HCT116 (cell line): ENCODE data around the gene HSPA12A. TPM values are rescaled to one million over a fixed set of nuclear protein-coding genes. Genes with fewer than 3 reads are reported as not detected.

Experiments
- ATAC-seq: fragments of 200-7000 bp; cut with Tn5 transposase; 2 replicates; pipeline ENCODE4 v1.9.1; 2020; ENCODE audit warnings: mild to moderate bottlenecking, moderate library complexity
- BruUV-seq: library from RNA; stranded (reverse); fragments of 400-500 nt; replicated peaks from 2 replicates; lab custom pipeline; 2021; lab: Mats Ljungman, UMichigan
- CTCF ChIA-PET: fragments of 300-600 bp; sonication (Branson Sonifier 250); formaldehyde crosslinking; loops from one replicate; lab custom pipeline; 2021; ENCODE audit warnings: antibody characterized with exemption; lab: Charles Lee
- POLR2A ChIA-PET: fragments of 300-600, 350-600 bp; sonication (Branson Sonifier 250); formaldehyde crosslinking; loops from one replicate; lab custom pipeline; 2021; ENCODE audit warnings: antibody characterized with exemption; lab: Charles Lee
- RAD21 ChIA-PET, 2 experiments: fragments of 300-600 bp; sonication (Branson Sonifier 250); formaldehyde crosslinking; loops; one replicate each; lab custom pipeline; 2023; ENCODE audit warnings: low total read pairs in 2 of 2; ENCODE audit not compliant: uncharacterized antibody in 2 of 2, unreplicated experiment in 2 of 2, low non-redundant PET in 1 of 2; lab: Charles Lee
- DNase-seq: peaks from one replicate; pipeline ENCODE4 v3.0.0-alpha.2; 2010; ENCODE audit warnings: low read depth, low spot score
- H2AFZ ChIP-seq: fragments of 200-600 bp; shearing (Covaris generic), sonication (generic); 2 replicates; pipeline ENCODE4 v1.6.1; 2017; ENCODE audit warnings: low read depth, mixed run types, mixed read lengths, antibody characterized with exemption, low read length; ENCODE audit not compliant: poor library complexity, severe bottlenecking
- H3K27ac ChIP-seq: 2 replicates; pipeline ENCODE4 v1.5.1; 2012; ENCODE audit warnings: low read depth, low read length
- H3K27me3 ChIP-seq: fragments of 200-600 bp; sonication (generic); 2 replicates; pipeline ENCODE4 v1.6.1; 2016; ENCODE audit warnings: mixed run types, low read length, mixed read lengths; ENCODE audit not compliant: insufficient read depth
- H3K36me3 ChIP-seq, 2 experiments: fragments of 200-500 bp in 1 of 2; fragments of 200-600 bp in 1 of 2; sonication (Bioruptor generic) in 1 of 2; sonication (generic) in 1 of 2; 2 replicates each; pipeline versions ENCODE4 v1.5.1 to v1.6.1; 2014 to 2016; ENCODE audit warnings: low read length in 2 of 2, inconsistent platforms in 1 of 2, mixed read lengths in 1 of 2, mixed run types in 1 of 2; ENCODE audit not compliant: insufficient read depth in 2 of 2, control insufficient read depth in 1 of 2
- H3K4me1 ChIP-seq, 2 experiments: fragments of 200-600 bp in 1 of 2; sonication (generic) in 1 of 2; 2 replicates each; pipeline versions ENCODE4 v1.5.1 to v1.6.1; 2012 to 2017; ENCODE audit warnings: low read length in 2 of 2, inconsistent platforms in 1 of 2, mild to moderate bottlenecking in 1 of 2, mixed read lengths in 1 of 2, mixed run types in 1 of 2, moderate library complexity in 1 of 2; ENCODE audit not compliant: insufficient read depth in 2 of 2, control insufficient read depth in 1 of 2
- H3K4me2 ChIP-seq: fragments of 200-600 bp; sonication (generic); 2 replicates; pipeline ENCODE4 v1.6.1; 2017; ENCODE audit warnings: mixed run types, low read length, mixed read lengths
- H3K4me3 ChIP-seq, 2 experiments: fragments of 200-600 bp in 1 of 2; sonication (generic) in 1 of 2; replicated peaks in 1 of 2; 2 replicates each; pipeline ENCODE4 v1.5.1; 2011 to 2016; ENCODE audit warnings: low read length in 2 of 2, control low read depth in 1 of 2, low read depth in 1 of 2, mild to moderate bottlenecking in 1 of 2, mixed read lengths in 1 of 2, mixed run types in 1 of 2
- H3K79me2 ChIP-seq: fragments of 200-600 bp; sonication (generic); 2 replicates; pipeline ENCODE4 v1.6.1; 2017; ENCODE audit warnings: mild to moderate bottlenecking, mixed run types, low read length, moderate library complexity, mixed read lengths; ENCODE audit not compliant: insufficient read depth
- H3K9ac ChIP-seq: fragments of 200-600 bp; sonication (generic); 2 replicates; pipeline ENCODE4 v1.6.1; 2016; ENCODE audit warnings: low read length, mixed read lengths
- H3K9me2 ChIP-seq: fragments of 200-600 bp; sonication (generic), shearing (Covaris generic); 2 replicates; pipeline ENCODE4 v1.6.1; 2017; ENCODE audit warnings: mixed run types, mild to moderate bottlenecking, moderate library complexity; ENCODE audit not compliant: insufficient read depth
- H3K9me3 ChIP-seq, 2 experiments: fragments of 200-500 bp in 1 of 2; fragments of 200-600 bp in 1 of 2; sonication (Bioruptor generic) in 1 of 2; sonication (generic) in 1 of 2; 2 replicates each; pipeline ENCODE4 v1.6.1; 2014 to 2017; ENCODE audit warnings: low read length in 2 of 2, mixed read lengths in 2 of 2, inconsistent platforms in 1 of 2, low read depth in 1 of 2, mild to moderate bottlenecking in 1 of 2, mixed run types in 1 of 2, moderate library complexity in 1 of 2; ENCODE audit not compliant: control insufficient read depth in 1 of 2, insufficient read depth in 1 of 2
- H4K20me1 ChIP-seq: fragments of 200-600 bp; sonication (generic), shearing (Covaris generic); 2 replicates; pipeline ENCODE4 v1.6.1; 2017; ENCODE audit warnings: mixed run types, mild to moderate bottlenecking, moderate library complexity; ENCODE audit not compliant: insufficient read depth
- RAD21 ChIP-seq: IDR thresholded peaks from 2 replicates; pipeline ENCODE4 v1.6.1; 2012; ENCODE audit warnings: low read depth, mild to moderate bottlenecking
- TCF7L2 ChIP-seq: IDR thresholded peaks from 2 replicates; pipeline ENCODE4 v1.7.0; 2011; ENCODE audit warnings: borderline replicate concordance, inconsistent platforms; ENCODE audit not compliant: insufficient read depth, insufficient read length; ENCODE audit errors: extremely low read depth
- YY1 ChIP-seq: IDR thresholded peaks from 2 replicates; pipeline ENCODE4 v1.6.1; 2011; ENCODE audit warnings: low read length, low read depth, moderate library complexity, mild to moderate bottlenecking; ENCODE audit not compliant: insufficient replicate concordance; ENCODE audit errors: extremely low read depth
- intact Hi-C: fragments of 100-400 bp; cut with micrococcal nuclease; formaldehyde crosslinking; loops from 2 replicates; pipeline ENCODE4 v1.10.0; 2022
- total RNA-seq: library from RNA; stranded (reverse); gene quantifications from one replicate; pipeline ENCODE4 v1.2.1, GENCODE V29; 2021; ENCODE audit not compliant: unreplicated experiment
- TF ChIP-seq, protein P1 (sequence below): IDR thresholded peaks from 2 replicates; pipeline ENCODE4 v1.6.1; 2012; ENCODE audit warnings: low read depth
- TF ChIP-seq, protein P2 (sequence below): IDR thresholded peaks from 2 replicates; pipeline ENCODE4 v1.6.1; 2011; ENCODE audit warnings: mild to moderate bottlenecking, low read length, moderate library complexity; ENCODE audit not compliant: insufficient replicate concordance; ENCODE audit errors: extremely low read depth

HSPA12A gene
- total RNA-seq, 1 experiment from 2014 or later = 19.8 TPM

DNA sequence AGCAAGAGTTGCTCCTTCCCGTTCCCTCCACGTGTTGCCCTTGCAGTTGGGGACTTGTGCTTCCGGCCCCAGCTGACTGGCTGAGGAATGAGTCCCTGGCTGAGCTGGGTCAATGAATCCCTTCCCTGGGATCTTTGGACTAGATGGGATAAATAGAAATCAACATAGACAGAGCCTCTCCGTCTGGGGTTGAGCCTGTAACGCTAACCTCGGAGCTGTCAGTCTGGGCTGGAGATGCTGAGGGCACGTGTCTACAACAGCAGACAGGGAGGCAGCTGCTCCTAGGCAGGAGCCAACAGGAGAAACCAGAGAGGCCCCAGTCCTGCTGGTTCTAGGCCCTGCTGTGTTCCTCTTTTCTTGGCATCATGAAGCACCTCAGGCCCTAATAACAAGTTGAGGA lies 42.3 kb upstream of the HSPA12A start:
- Histone ChIP-seq H3K9me2 (no peaks in the 10 kb centered on the region), H3K4me2 (no peak overlapping the region), H4K20me1 (no peaks in the 10 kb centered on the region), H3K4me1 (peaks cover 5 to 33% of the 10 kb centered on the region in 2 experiments; a peak in 3 of 4 replicates), H3K36me3 (no peaks in the 10 kb centered on the region), H3K9ac (no peak overlapping the region), H3K27ac (no peak overlapping the region), H2AFZ (no peak overlapping the region), H3K79me2 (no peaks in the 10 kb centered on the region), H3K4me3 (no peak overlapping the region), H3K9me3 (no peaks in the 10 kb centered on the region), H3K27me3 (no peaks in the 10 kb centered on the region)
- TF ChIP-seq, protein P1, sequence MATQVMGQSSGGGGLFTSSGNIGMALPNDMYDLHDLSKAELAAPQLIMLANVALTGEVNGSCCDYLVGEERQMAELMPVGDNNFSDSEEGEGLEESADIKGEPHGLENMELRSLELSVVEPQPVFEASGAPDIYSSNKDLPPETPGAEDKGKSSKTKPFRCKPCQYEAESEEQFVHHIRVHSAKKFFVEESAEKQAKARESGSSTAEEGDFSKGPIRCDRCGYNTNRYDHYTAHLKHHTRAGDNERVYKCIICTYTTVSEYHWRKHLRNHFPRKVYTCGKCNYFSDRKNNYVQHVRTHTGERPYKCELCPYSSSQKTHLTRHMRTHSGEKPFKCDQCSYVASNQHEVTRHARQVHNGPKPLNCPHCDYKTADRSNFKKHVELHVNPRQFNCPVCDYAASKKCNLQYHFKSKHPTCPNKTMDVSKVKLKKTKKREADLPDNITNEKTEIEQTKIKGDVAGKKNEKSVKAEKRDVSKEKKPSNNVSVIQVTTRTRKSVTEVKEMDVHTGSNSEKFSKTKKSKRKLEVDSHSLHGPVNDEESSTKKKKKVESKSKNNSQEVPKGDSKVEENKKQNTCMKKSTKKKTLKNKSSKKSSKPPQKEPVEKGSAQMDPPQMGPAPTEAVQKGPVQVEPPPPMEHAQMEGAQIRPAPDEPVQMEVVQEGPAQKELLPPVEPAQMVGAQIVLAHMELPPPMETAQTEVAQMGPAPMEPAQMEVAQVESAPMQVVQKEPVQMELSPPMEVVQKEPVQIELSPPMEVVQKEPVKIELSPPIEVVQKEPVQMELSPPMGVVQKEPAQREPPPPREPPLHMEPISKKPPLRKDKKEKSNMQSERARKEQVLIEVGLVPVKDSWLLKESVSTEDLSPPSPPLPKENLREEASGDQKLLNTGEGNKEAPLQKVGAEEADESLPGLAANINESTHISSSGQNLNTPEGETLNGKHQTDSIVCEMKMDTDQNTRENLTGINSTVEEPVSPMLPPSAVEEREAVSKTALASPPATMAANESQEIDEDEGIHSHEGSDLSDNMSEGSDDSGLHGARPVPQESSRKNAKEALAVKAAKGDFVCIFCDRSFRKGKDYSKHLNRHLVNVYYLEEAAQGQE = no peak
- TF ChIP-seq TCF7L2 (no peak), RAD21 (no peak), YY1 (no peak)
- TF ChIP-seq, protein P2, sequence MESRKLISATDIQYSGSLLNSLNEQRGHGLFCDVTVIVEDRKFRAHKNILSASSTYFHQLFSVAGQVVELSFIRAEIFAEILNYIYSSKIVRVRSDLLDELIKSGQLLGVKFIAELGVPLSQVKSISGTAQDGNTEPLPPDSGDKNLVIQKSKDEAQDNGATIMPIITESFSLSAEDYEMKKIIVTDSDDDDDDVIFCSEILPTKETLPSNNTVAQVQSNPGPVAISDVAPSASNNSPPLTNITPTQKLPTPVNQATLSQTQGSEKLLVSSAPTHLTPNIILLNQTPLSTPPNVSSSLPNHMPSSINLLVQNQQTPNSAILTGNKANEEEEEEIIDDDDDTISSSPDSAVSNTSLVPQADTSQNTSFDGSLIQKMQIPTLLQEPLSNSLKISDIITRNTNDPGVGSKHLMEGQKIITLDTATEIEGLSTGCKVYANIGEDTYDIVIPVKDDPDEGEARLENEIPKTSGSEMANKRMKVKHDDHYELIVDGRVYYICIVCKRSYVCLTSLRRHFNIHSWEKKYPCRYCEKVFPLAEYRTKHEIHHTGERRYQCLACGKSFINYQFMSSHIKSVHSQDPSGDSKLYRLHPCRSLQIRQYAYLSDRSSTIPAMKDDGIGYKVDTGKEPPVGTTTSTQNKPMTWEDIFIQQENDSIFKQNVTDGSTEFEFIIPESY = no peak
- no TSS peak for BruUV-seq
- ChIA-PET CTCF (interaction anchor here (1.0 to 1.8 kb wide), 2 partner anchors 12 to 390 kb away, joined by 3 to 4 read pairs; no protein-coding TSS in a partner anchor), POLR2A (no interaction called here), RAD21 (interaction anchor here in 1 of 2 experiments (0.6 kb wide), 1 partner anchor 114 kb away, joined by 3 read pairs; no protein-coding TSS in a partner anchor)
- ATAC-seq (no peak), DNase-seq (no peak)
- intact Hi-C loops = no loop called here
